Measurements from ENCODE around the gene TSN. TPM values are rescaled to one million over a fixed set of nuclear protein-coding genes. Genes with fewer than 3 reads are reported as not detected.
"Not testable (repeated sequence)": the region's sequence is repeated elsewhere in the genome, so short reads cannot be mapped to it uniquely, and the experiment has no call there.

The TSN gene
- total RNA-seq, 1 experiment from 2014 or later, result 70.4 TPM

GRCh38 chr2:121809607-121810006 is 54.2 kb downstream of the TSN start:
- Histone ChIP-seq H4K20me1 (ENCODE audit: insufficient read depth) (no peaks in the 10 kb centered on the region), H3F3A (ENCODE audit: insufficient read depth, low read depth) (no peaks in the 10 kb centered on the region), H3K4me2 (no peak overlapping the region), H3K27ac (no peak overlapping the region), H3K36me3 (ENCODE audit: low read depth) (no peaks in the 10 kb centered on the region), H3K79me2 (ENCODE audit: low read depth) (no peaks in the 10 kb centered on the region), H3K4me1 (replicated peaks; ENCODE audit: insufficient read depth) (no peaks in the 10 kb centered on the region), H3K9me2 (ENCODE audit: insufficient read depth) (no peaks in the 10 kb centered on the region), H3K4me3 (no peak overlapping the region), H3K9me3 (ENCODE audit: insufficient read depth, low read depth) (no peaks in the 10 kb centered on the region), H3K27me3 (ENCODE audit: insufficient read depth, low read depth) (peaks cover 93% of the 10 kb centered on the region), H2AFZ (no peak overlapping the region)
- ChIA-PET CTCF (no interaction called here), POLR2A (ENCODE audit: unreplicated experiment) (no interaction called here)
- DNase-seq, result no peak
- BruUV-seq (replicated peaks), result no TSS peak
- intact Hi-C loops (cut with micrococcal nuclease; ENCODE audit: unreplicated experiment), result no loop called here
- TF ChIP-seq EZH2 (IDR thresholded peaks at IDR 0.05; ENCODE audit: low read depth) (no peak), CTCF (conservative IDR thresholded peaks at IDR 0.05) (no peak)

- intact Hi-C loops (cut with micrococcal nuclease; ENCODE audit: unreplicated experiment), result no loop called here
- Histone ChIP-seq H3K4me3 (no peak overlapping the region), H2AFZ (no peak overlapping the region), H3K4me2 (no peak overlapping the region), H3K79me2 (ENCODE audit: low read depth) (no peaks in the 10 kb centered on the region), H3F3A (ENCODE audit: insufficient read depth, low read depth) (no peaks in the 10 kb centered on the region), H4K20me1 (ENCODE audit: insufficient read depth) (no peaks in the 10 kb centered on the region), H3K4me1 (replicated peaks; ENCODE audit: insufficient read depth) (no peaks in the 10 kb centered on the region), H3K27ac (no peak overlapping the region), H3K9me2 (ENCODE audit: insufficient read depth) (no peaks in the 10 kb centered on the region), H3K9me3 (ENCODE audit: insufficient read depth, low read depth) (no peaks in the 10 kb centered on the region), H3K36me3 (ENCODE audit: low read depth) (no peaks in the 10 kb centered on the region), H3K27me3 (ENCODE audit: insufficient read depth, low read depth) (peaks cover 93% of the 10 kb centered on the region)
- peak; percentile 25 to 46 for DNase-seq
- CTCF ChIA-PET, result interaction anchor here (0.5 kb wide), 1 partner anchor 702 kb away, joined by 4 read pairs; no protein-coding TSS in a partner anchor
- no TSS peak for BruUV-seq (replicated peaks)
- peak; percentile 78 for TF ChIP-seq CTCF (conservative IDR thresholded peaks at IDR 0.05)
- TF ChIP-seq EZH2 (IDR thresholded peaks at IDR 0.05; ENCODE audit: low read depth), result no peak
- POLR2A ChIA-PET (ENCODE audit: unreplicated experiment), result interaction anchor here (0.7 kb wide), 1 partner anchor 627 kb away, joined by 3 read pairs; no protein-coding TSS in a partner anchor
These were observed 55.8 kb downstream of the TSN start for GRCh38 chr2:121810959-121811853.

GRCh38 chr2:121813083-121813482 is 57.6 kb downstream of the TSN start:
- H3F3A ChIP-seq (ENCODE audit: insufficient read depth, low read depth); BruUV-seq (replicated peaks); H2AFZ ChIP-seq; CTCF ChIA-PET; H3K36me3 ChIP-seq (ENCODE audit: low read depth); H3K9me3 ChIP-seq (ENCODE audit: insufficient read depth, low read depth); H3K4me1 ChIP-seq (replicated peaks; ENCODE audit: insufficient read depth); intact Hi-C loops (cut with micrococcal nuclease; ENCODE audit: unreplicated experiment); H4K20me1 ChIP-seq (ENCODE audit: insufficient read depth); H3K4me2 ChIP-seq; H3K4me3 ChIP-seq; H3K79me2 ChIP-seq (ENCODE audit: low read depth); H3K27ac ChIP-seq; DNase-seq; H3K9me2 ChIP-seq (ENCODE audit: insufficient read depth); POLR2A ChIA-PET (ENCODE audit: unreplicated experiment): not testable (repeated sequence)
- H3K27me3 ChIP-seq (ENCODE audit: insufficient read depth, low read depth), result peaks cover 95% of the 10 kb centered on the region

Measured in PC-9 (cell line).